ENCODE results near the gene GALNT6.

GRCh38 chr12:51333536-51333935, 57.7 kb downstream of the GALNT6 start:
- TF ChIP-seq MEIS1 (CRISPR knock-in tag; IDR thresholded peaks at IDR 0.05; ENCODE audit: borderline replicate concordance) (no peak), NR0B2 (CRISPR knock-in tag; IDR thresholded peaks at IDR 0.05) (no peak), ZNF614 (CRISPR knock-in tag; IDR thresholded peaks at IDR 0.05; ENCODE audit: borderline replicate concordance) (no peak), POLR2A (IDR thresholded peaks at IDR 0.05; ENCODE audit: insufficient read depth in 1 of 2, low read depth in 2 of 2, low read length in 2 of 2) (no peak), SMAD1 (CRISPR knock-in tag; IDR thresholded peaks at IDR 0.05; ENCODE audit: borderline replicate concordance, low read depth) (no peak), ZNF639 (CRISPR knock-in tag; conservative IDR thresholded peaks at IDR 0.05) (no peak), HINFP (CRISPR knock-in tag; IDR thresholded peaks at IDR 0.05; ENCODE audit: low read depth) (no peak), KLF9 (CRISPR knock-in tag; IDR thresholded peaks at IDR 0.05; ENCODE audit: low read depth) (no peak), TCF7 (IDR thresholded peaks at IDR 0.05; ENCODE audit: low read depth) (no peak), ZBTB7A (CRISPR knock-in tag; IDR thresholded peaks at IDR 0.05) (no peak), FOXO1 (CRISPR knock-in tag; IDR thresholded peaks at IDR 0.05) (no peak), MYC (CRISPR knock-in tag; IDR thresholded peaks at IDR 0.05; ENCODE audit: borderline replicate concordance) (no peak), SNAI1 (CRISPR knock-in tag; IDR thresholded peaks at IDR 0.05; ENCODE audit: borderline replicate concordance) (no peak), CEBPB (IDR thresholded peaks at IDR 0.05; ENCODE audit: borderline replicate concordance, low read depth, low read length) (no peak)

Measured in HepG2 (cell line).